Keratinocyte (primary cell): ENCODE data around the gene GPR152.

ENCODE experiments used
- CTCF ChIP-seq, 3 experiments: IDR thresholded peaks in 1 of 3; conservative IDR thresholded peaks in 1 of 3; optimal IDR thresholded peaks in 1 of 3; 2 replicates in 2 of 3; 3 replicates in 1 of 3; pipeline versions ENCODE3 to v1.5.1; 2011; ENCODE audit warnings: low read length in 3 of 3, mild to moderate bottlenecking in 3 of 3, moderate library complexity in 2 of 3, control low read depth in 1 of 3, inconsistent platforms in 1 of 3; ENCODE audit not compliant: insufficient read depth in 2 of 3; ENCODE audit errors: extremely low read depth in 1 of 3
- EZH2 ChIP-seq: IDR thresholded peaks from one replicate; pipeline ENCODE4 v1.6.1; 2012; ENCODE audit warnings: inconsistent platforms, mild to moderate bottlenecking, low read length, moderate library complexity

GRCh38 chr11:67439321-67440228 is 13.0 kb downstream of the GPR152 start:
- peak; percentile 40 to 71 (median 54) for TF ChIP-seq CTCF (optimal IDR thresholded peaks at IDR 0.05 in 1 of 3, IDR thresholded peaks at IDR 0.05 in 1 of 3, conservative IDR thresholded peaks at IDR 0.05 in 1 of 3; ENCODE audit: extremely low read depth in 1 of 3, insufficient read depth in 2 of 3, low read length in 3 of 3)
- TF ChIP-seq EZH2, result no peak
